HG03175 (cell line): ENCODE data around the gene TAT.
A peak's percentile ranks its signal among the peaks of the same experiment; 100 is the strongest.

ENCODE experiments used
- ATAC-seq: cut with Tn5 transposase; IDR thresholded peaks from one replicate; pipeline ENCODE4 v1.9.1; 2021; ENCODE audit warnings: mild to moderate bottlenecking, moderate library complexity; ENCODE audit not compliant: unreplicated experiment

The TAT gene

DNA sequence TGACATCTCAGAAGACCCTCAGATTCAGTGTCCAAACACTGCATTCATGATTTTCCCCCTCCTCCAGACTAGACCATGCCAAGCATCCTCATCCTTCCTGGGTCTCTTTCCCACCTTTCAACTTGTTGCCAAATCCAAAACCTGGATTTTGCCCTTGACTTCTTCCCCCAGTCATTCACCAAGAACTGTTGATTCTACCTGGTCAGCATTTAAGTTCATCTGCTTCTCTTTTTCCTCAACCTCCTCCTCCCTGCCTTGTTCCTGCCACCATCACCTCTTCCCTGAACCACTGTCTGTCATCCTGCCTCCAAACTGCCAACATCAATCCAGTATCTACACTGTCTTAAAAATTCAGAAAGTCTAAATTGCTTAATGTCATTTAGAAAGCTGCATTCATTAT lies 29.7 kb downstream of the TAT start:
- ATAC-seq = no peak

DNA sequence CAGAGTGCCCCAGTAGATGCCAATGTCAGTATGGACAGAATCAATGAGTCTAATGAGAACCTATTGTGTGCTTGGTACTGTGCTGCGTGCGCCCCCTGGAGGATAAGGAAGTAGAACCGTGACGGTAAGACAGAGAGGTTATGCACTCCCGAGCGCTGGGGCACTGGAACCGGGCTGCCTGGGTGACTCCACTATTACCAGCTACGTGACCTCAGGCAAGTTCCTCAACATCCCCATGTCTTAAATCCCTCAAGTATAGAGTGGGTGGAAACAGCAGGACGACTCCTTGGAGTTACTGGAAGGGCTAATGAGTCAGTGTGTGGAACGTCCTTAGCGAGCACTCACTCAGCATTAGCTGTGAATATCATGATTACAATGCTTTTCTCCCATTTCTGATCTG lies 34.5 kb downstream of the TAT start:
- ATAC-seq = peak; percentile 67

DNA sequence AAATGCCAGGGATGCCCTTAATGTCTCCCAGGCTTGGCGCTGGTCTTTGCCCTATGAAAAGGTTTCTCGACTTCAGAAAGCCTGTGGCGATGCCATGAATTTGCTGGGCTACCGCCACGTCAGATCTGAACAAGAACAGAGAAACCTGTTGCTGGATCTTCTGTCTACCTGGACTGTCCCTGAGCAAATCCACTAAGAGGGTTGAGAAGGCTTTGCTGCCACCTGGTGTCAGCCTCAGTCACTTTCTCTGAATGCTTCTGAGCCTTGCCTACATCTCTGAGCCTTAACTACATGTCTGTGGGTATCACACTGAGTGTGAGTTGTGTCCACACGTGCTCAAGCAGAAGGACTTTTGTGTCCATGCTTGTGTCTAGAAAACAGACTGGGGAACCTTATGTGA lies 39.2 kb downstream of the TAT start:
- ATAC-seq = peak; percentile 61

DNA sequence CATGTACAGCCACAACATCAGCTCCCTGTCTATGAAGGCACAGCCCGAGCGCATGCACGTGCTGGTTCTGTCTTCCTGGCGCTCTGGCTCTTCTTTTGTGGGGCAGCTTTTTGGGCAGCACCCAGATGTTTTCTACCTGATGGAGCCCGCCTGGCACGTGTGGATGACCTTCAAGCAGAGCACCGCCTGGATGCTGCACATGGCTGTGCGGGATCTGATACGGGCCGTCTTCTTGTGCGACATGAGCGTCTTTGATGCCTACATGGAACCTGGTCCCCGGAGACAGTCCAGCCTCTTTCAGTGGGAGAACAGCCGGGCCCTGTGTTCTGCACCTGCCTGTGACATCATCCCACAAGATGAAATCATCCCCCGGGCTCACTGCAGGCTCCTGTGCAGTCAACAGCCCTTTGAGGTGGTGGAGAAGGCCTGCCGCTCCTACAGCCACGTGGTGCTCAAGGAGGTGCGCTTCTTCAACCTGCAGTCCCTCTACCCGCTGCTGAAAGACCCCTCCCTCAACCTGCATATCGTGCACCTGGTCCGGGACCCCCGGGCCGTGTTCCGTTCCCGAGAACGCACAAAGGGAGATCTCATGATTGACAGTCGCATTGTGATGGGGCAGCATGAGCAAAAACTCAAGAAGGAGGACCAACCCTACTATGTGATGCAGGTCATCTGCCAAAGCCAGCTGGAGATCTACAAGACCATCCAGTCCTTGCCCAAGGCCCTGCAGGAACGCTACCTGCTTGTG lies 40.0 kb downstream of the TAT start:
- ATAC-seq = no peak

DNA sequence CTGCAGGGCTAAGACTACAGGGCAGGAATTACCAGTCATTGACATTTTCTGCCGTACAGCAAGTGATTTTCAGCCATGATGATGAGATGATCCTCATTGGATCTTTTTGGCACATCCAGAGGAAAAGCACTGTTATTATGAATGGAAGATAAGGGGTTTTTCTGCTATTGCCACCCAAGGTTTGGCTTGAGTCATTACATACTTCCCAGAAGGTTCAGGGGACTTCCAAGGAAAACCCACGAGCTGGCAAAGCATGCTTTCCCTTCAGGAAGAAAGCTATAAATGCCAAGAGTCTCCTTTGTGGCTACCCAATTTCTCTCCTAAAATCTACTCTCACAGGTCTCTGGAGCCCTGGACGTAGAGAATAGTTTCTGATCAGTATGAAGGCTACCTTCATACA lies 44.5 kb downstream of the TAT start:
- no peak for ATAC-seq

DNA sequence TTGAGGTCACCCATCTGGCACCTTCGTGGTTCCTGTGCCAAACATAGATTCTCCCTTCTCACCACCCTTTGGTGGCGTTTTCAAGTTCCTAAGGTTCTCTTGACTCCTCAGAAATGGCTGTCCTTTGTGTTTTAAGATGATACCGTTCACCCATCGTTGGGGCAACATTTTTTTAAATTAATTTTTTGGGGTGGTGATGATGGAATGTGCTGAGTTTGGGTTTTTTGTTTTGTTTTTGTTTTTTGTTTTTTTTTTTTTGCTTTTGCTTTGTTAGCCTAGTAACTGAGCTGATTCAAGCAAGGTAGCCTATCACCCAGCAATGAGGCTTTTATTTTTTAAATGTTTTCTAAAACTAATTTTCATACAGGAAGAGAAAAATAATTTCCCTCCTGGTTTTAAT lies 48.0 kb downstream of the TAT start:
- no peak for ATAC-seq

DNA sequence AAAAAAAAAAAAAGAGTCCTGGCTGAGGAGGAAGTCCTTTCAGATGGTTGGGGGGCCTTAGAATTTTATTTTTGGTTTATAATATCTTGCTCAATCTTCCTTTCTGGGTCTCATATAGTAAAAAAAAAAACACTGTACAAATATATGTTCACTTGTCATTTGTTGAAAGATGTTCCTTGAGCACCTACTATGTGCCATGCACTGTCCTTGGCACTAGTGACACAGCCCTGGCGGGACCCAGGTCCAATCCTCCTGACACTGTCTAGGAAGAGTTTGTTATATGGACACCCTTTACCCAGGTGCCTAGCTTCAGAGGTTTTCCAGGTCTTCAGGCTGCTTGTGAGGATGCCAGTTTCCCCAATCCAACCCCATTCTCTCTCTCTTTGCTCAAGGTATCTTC lies 48.6 kb downstream of the TAT start:
- ATAC-seq = no peak

DNA sequence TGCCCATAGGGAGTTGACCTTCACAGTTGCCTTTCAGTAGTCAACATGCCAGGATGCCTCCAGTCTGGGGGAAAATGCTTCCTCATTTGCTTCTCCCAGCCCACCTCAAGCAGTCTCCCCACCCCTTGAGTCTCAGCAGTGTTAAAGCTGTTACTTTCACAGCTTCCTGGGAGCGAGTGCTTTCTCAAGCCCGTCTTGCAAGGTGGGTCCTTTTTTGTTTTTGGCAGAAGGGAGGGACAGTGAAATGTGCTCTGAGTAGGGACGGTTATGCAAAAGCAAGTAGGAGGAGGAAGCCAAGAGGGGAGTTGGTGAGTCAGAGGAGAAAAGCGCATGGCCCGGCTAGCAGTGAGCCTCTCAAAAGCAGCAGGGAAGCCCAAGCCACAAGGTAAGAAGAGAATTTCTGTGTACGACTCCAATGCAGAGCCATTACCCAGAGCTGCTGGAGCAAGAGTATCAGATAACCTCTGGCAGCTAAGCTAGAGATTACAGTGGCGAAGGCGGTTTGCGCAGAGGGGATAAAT lies 50.7 kb downstream of the TAT start, which contains the start of gene CHST4:
Gene CHST4 (plus strand): TSS at position 316 of the 521 bp plus-strand sequence. CDS start 10,252 bp downstream, outside the sequence.
- no peak for ATAC-seq

DNA sequence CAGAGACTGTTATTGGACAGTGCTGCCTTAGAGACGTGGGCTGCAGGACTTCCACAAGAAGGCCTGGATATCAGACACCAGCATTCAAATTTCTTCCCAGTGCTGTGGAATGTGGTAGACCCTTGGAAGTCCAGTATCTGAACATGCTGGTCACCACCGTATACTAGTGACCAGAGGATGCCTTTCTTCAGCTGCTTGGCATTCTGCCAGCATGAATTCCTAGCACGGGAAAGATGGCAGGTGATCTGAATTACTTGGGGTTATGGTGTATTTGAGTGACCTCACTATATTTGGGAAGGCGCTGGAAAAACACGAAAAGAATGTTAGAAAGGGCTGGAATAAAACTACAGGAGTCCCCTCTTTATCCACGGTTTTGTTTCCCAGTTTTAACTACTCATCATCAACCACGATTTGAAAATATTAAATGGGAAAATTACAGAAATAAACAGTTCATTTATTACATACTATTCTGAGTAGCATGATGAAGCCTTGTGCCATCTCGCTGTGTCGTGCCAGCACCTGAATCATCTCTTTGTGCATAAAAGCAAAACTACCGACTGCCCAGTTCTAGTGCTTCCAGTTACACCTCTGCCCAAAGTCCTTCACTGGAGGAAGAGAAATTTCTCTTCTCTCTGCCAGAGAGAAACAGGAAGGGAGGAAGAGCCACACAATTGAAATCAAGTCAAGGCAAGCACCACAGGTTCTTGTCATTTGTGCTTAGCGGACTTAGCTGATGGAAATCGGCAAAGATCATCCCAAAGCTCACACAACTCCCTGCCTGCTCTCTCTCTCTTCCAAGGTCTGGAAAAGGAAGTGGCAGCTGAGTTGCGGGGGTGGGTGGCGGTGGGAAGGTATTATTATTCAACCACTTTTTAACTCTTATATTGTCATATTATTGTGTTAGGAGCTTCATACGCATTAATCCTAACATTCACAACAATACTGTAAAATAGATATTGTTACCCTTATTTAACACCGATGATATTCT lies 52.0 kb downstream of the TAT start:
- ATAC-seq = no peak

DNA sequence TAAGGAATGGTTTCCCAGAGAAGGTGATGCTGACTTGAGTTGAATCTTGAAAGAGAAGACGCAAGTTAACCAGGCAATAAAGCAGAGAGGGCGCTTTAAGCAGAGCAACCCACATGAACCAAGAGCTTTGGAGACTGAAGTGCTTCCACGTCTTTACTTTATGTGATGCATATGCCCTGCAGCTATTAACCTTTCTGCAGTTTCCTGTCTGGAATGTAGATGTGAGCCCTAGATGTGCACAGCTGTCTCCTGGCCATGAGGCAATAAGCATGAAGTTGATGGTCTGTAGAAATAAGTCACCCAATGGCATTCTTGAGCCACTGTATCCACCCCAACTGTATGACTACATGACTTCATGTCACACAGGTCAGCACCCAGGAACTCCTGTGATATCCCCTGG lies 56.3 kb downstream of the TAT start:
- ATAC-seq = no peak
